Hindlimb muscle (tissue), 1 donor: ENCODE results near the gene NDST1. TPM values are rescaled to one million over a fixed set of nuclear protein-coding genes. Genes with fewer than 3 reads are reported as not detected.

Source experiments
- DNase-seq: peaks from one replicate; pipeline ENCODE4 v3.0.0-alpha.2; 2013
- polyA plus RNA-seq: library from polyadenylated mRNA; unstranded; fragments of 120-200 nt; gene quantifications from one replicate; pipeline ENCODE4 v1.2.1, GENCODE V29; 2013; ENCODE audit not compliant: insufficient read length

NDST1 gene
- polyA plus RNA-seq, 1 donor, result 48.2 TPM

GRCh38 chr5:150489360-150490295 is 18.3 kb upstream of the NDST1 start:
- DNase-seq, result no peak

DNA sequence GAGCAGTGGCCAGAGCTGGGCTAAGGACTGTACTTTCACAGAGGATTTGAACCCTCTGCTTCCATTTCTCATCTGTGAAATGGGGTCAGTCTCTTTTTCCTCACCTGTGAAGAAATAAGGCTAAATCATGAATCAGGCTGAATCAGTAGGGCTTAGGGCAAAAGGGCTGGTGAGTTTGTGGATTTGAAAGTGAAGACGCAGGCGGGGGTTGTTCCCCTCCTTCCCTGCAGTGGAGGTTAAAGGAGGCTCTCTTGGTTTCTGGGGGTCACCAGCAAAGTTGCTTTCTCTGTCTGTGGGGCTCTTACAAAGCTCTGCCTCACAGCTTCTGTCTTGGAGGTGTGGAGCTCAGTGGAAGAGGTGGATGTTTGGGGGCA is 17.6 kb upstream of the NDST1 start:
- DNase-seq, result no peak

GRCh38 chr5:150490754-150491153 is 17.2 kb upstream of the NDST1 start:
- DNase-seq, result no peak

GRCh38 chr5:150491876-150492275 is 16.1 kb upstream of the NDST1 start:
- no peak for DNase-seq

DNA sequence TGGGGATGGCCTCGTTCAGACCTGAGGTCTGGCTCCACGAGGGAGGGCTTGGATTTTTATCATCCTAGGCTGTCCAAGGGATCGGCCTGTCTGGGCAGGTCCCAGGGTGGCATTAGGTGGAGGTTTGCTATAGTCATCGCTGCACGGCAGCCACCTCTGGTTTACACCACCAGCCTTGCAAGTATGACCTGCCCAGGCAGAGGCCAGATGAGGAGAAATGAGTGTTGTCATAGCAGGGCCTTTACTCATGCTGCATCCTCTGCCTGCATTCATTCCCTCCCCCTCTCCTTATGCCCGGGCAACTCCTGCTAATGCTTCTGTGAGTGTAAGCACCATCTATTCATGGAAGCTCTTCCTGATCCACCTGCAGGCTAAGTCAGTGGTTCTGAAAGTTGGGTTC is 15.3 kb upstream of the NDST1 start:
- DNase-seq, result no peak

GRCh38 chr5:150496098-150496497 is 11.8 kb upstream of the NDST1 start:
- DNase-seq, result no peak

- no peak for DNase-seq
These were observed 11.4 kb upstream of the NDST1 start for GRCh38 chr5:150496534-150496933.

- DNase-seq, result no peak
These were observed 10.5 kb upstream of the NDST1 start for GRCh38 chr5:150497274-150497988.

GRCh38 chr5:150497989-150498317 is 10.0 kb upstream of the NDST1 start:
- no peak for DNase-seq

GRCh38 chr5:150498501-150498900 is 9.4 kb upstream of the NDST1 start:
- DNase-seq, result no peak

GRCh38 chr5:150498971-150499370 is 9.0 kb upstream of the NDST1 start:
- no peak for DNase-seq

DNA sequence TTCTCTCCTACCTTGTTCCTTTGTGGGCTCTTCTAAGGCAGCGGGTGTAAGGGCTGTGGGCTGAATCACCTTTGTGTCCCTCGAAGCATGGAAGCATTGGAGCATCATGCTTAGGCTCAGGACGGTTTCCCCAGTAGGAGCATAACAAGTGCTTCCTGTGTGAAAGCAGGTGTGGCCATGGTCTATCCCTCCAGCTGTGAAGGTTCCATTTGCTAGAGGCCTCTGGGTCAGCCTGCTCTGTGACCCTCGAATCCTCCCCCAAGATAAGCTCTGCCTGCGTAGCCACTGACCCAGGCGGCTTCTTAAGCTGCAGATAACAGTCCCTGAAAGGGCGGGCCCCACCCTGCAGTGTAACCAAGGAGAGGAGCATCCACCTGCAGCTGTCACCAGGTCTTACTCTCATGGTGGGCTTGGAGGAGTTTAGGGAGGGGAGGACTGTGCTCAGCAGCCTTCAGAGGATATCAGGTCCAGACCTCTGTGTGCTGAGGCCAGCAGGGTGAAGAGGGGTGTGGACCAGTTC is 8.4 kb upstream of the NDST1 start:
- DNase-seq, result no peak

DNA sequence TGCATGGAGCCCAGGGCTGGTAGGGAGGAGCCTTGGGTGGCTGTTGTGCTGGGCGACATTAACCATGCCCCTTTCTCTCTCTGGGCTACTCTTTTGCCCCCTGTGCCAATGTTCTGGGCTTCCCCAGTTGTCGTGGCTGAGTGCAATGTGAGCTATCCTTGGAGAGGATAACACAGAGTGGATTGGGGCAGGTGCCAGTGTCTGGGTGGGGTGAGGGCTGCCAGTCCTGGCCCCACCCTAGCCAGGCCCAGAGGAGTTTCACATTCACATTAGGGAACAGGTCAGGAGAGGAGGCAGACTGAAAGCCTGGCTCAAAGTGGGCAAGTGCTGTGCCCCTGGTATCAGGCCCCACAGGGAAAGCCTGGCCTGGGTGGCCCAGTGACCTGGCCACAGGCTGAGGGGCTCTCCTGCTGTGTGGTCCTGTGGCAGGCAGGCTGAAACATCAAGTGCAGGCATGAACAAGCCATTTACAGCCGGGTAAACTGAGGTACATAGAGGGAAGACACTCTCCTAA is 7.5 kb upstream of the NDST1 start:
- DNase-seq, result no peak

- no peak for DNase-seq
These were observed 7.0 kb upstream of the NDST1 start for GRCh38 chr5:150500905-150501304.

DNA sequence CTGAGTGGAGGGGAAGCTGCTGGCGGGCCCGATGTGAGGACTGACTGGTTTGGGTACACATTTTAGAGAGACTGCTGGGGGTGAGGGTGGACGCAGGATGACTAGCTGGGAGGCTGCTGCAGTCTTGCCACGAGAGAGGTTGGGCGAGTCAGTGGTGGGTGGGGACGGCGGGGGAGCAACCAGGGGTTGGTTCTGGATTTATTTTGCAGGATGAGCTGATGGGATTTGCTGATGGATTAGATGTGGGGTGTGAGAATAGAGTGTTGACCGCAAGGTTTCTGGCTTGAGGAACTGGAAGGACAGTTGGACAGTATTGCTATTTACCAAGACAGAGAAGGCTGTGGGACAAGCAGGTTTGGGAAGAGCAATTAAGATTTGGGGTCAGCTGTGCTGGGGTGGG is 5.8 kb upstream of the NDST1 start:
- no peak for DNase-seq

DNA sequence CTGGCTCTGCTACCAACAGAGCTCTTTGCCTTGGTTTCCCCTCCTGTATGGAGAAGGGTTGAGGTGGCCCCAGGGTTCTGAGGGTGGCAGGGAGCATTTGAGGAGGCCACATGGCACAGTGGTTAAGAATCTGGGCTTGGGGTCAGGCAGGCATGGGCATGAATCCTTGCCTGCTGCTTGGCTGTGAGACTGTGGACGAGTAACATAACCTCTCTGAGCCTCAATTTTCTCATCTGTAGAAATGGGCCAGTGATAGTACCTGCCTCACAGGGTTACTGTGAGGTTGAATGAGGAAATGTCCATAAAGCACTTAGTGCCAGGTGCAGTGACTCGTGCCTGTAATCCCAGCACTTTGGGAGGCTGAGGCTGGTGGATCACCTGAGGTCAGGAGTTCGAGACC is 5.1 kb upstream of the NDST1 start:
- DNase-seq, result no peak

GRCh38 chr5:150503386-150503785 is 4.5 kb upstream of the NDST1 start:
- DNase-seq, result no peak

DNA sequence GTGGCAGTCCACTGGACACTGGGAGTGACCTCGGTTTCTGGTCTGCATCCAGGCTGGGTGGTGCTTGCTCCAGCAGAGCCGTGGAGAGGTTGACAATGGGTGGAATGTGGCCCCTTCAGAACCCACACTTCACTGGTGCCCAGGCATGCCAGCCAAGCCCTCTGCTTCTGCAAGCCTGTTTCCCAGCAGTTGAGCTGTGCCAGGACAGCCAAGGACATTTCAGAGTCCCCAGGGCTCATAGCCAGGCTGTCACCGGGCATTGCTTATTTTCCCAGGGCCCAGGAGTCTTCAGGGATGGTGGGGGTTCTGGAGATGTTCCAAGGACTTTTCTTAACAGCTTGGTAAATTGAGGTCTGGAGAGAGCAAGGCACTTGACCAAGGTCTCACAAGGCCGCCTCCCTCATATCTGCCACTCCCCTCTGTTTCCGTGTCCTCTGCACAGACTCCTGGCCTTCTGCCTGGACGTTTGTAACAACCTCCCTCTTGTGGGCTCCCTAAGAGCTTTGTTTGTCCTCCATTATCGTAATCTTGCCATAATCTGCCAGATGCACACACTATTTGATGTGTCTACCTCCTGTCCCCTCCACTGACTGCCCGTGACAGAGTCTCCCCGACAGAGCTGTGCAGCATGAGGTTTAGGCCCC is 3.8 kb upstream of the NDST1 start:
- DNase-seq, result no peak

GRCh38 chr5:150505041-150505511 is 2.9 kb upstream of the NDST1 start:
- DNase-seq, result no peak

- no peak for DNase-seq
These were observed 2.1 kb upstream of the NDST1 start for GRCh38 chr5:150505816-150506215.

DNA sequence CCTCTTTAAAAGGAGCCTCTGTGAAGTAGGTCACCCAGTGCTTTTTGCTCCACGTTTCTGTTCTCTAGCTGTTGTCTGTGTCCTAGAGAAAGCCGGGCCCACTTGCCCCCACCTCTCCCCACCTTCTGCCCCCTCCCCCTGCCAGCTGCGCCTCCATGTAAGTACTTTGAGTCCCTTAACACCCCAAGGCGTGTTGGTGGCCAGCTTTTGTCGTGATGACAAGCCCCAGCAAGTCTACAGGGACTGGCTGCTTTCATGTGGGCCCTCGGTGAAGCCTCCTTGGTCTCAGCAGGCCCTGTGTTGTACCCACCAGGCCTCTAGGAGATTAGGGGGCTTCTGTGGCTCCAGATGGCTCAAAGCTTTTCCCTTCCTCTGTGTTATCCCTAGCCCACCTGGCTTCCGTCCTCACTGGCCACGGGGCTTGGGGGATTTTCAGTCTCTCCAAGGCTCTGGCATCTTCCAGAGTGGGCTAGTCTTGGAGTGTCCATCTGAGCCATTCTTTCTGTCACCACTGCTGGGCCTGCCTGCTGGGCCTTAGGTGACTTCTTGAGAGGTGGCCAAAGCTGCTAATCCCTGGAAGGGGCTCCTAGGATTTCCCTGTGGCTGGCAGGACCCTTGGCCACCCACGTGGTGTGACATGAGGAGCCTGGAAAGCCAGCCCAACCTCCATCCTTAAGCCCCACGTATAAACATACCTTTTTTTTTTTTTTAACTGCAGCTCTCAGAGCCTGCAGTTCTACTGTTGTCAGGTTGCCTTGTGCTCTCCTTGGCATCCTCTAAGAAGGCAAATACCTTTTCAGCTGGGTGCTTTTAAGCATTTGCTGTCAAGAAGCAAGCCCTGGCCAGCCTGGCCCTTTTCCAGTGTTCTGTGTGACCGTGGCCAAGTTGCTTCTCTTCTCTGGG is 1.1 kb upstream of the NDST1 start:
- no peak for DNase-seq

GRCh38 chr5:150508277-150508640 is 328 bp downstream of the NDST1 start:
- no peak for DNase-seq
